HUDEP-2 (cell line): ENCODE measurements around the gene RAB4A.

Source experiments
- DNase-seq, 76 experiments: peaks; one replicate each; lab custom pipeline; 2025; ENCODE audit not compliant: unreplicated experiment in 76 of 76; lab: John Stamatoyannopoulos, UW

RAB4A gene

GRCh38 chr1:229243638-229244037 is 27.3 kb upstream of the RAB4A start:
- no peak for DNase-seq

- DNase-seq = no peak
Measured at GRCh38 chr1:229244091-229244490, 26.8 kb upstream of the RAB4A start.

- DNase-seq = no peak
Measured at GRCh38 chr1:229247871-229248270, 23.0 kb upstream of the RAB4A start.

- DNase-seq = no peak
Measured at GRCh38 chr1:229248821-229249817, 21.8 kb upstream of the RAB4A start.

GRCh38 chr1:229249854-229250644 is 20.9 kb upstream of the RAB4A start:
- DNase-seq = no peak

- no peak for DNase-seq
Measured at GRCh38 chr1:229251185-229251584, 19.7 kb upstream of the RAB4A start.

GRCh38 chr1:229252228-229252984 is 18.5 kb upstream of the RAB4A start:
- no peak for DNase-seq

- no peak for DNase-seq
Measured at GRCh38 chr1:229253151-229253974, 17.5 kb upstream of the RAB4A start.

- DNase-seq = peak in 2 of 76 experiments; percentile 1
Measured at GRCh38 chr1:229254910-229255541, 15.9 kb upstream of the RAB4A start.

GRCh38 chr1:229258031-229258756 is 12.7 kb upstream of the RAB4A start:
- peak in 44 of 76 experiments; percentile 2 to 64 (median 30) for DNase-seq

- DNase-seq = no peak
Measured at GRCh38 chr1:229258757-229259060, 12.2 kb upstream of the RAB4A start.

GRCh38 chr1:229260297-229260696 is 10.6 kb upstream of the RAB4A start:
- no peak for DNase-seq

GRCh38 chr1:229262239-229262638 is 8.7 kb upstream of the RAB4A start:
- no peak for DNase-seq

GRCh38 chr1:229263254-229263653 is 7.7 kb upstream of the RAB4A start:
- DNase-seq = no peak

- DNase-seq = no peak
Measured at GRCh38 chr1:229264068-229264467, 6.8 kb upstream of the RAB4A start.

- DNase-seq = no peak
Measured at GRCh38 chr1:229264487-229264886, 6.4 kb upstream of the RAB4A start.

GRCh38 chr1:229266274-229266673 is 4.6 kb upstream of the RAB4A start:
- DNase-seq = peak in 11 of 76 experiments; percentile 4 to 45 (median 18)

- DNase-seq = no peak
Measured at GRCh38 chr1:229266832-229267500, 3.9 kb upstream of the RAB4A start.
